Subcutaneous adipose tissue (tissue), 4 donors: ENCODE results near the gene UTS2. TPM values are rescaled to one million over a fixed set of nuclear protein-coding genes. Genes with fewer than 3 reads are reported as not detected.

ENCODE experiments used
- total RNA-seq, 4 donors: library from RNA; depleted of rRNA; stranded (reverse); fragments of >200 nt; gene quantifications; one replicate each; pipeline ENCODE4 v1.1.0, GENCODE V29; 2016
- TF ChIP-seq, protein P1 (sequence below): fragments of 450-650 bp; IDR thresholded peaks from one replicate; pipeline ENCODE4 v1.5.1; 2016; ENCODE audit warnings: low read depth, mild to moderate bottlenecking, control low read depth, antibody characterized with exemption, moderate library complexity

UTS2 gene
- total RNA-seq, 4 donors from 2014 or later, result 0.34 to 3.1 TPM; not detected in 2

DNA sequence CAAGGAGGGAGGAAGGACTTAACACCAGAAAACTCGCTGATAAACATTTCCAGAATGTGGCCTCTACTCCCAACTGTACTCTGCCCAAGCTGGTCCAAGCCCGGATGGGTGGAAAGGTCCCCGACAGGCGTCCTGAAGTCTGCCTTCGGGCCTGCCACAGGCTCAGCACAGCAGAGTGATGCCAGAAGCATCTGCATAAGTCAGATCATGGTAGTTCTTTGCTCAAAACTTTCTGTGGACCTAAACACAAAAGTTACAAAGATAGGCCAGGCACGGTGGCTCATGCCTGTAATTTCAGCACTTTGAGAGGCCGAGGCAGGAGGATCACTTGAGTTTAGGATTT is 790 bp upstream of the UTS2 start:
- TF ChIP-seq, protein P1, sequence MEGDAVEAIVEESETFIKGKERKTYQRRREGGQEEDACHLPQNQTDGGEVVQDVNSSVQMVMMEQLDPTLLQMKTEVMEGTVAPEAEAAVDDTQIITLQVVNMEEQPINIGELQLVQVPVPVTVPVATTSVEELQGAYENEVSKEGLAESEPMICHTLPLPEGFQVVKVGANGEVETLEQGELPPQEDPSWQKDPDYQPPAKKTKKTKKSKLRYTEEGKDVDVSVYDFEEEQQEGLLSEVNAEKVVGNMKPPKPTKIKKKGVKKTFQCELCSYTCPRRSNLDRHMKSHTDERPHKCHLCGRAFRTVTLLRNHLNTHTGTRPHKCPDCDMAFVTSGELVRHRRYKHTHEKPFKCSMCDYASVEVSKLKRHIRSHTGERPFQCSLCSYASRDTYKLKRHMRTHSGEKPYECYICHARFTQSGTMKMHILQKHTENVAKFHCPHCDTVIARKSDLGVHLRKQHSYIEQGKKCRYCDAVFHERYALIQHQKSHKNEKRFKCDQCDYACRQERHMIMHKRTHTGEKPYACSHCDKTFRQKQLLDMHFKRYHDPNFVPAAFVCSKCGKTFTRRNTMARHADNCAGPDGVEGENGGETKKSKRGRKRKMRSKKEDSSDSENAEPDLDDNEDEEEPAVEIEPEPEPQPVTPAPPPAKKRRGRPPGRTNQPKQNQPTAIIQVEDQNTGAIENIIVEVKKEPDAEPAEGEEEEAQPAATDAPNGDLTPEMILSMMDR, result no peak

DNA sequence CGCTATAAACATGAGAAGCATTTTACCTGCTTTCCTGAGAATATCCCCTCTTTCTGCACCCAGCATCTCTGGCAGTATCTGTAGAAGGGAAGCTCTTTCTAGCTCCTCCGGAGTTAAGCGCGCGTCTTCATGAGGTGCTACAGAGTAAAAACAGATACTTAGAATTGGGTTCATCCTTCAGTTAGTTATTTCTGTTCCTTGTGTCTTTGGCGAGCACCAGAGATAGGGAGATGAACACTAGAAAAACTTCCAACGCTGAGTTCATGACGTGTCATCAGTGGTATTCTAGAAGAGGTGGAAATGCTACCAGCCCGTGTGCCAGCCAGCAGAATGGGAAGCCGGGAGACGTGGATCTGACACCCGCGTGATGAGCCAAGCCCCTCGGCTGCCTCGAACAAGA is 2.1 kb downstream of the UTS2 start:
- TF ChIP-seq, protein P1, result no peak

DNA sequence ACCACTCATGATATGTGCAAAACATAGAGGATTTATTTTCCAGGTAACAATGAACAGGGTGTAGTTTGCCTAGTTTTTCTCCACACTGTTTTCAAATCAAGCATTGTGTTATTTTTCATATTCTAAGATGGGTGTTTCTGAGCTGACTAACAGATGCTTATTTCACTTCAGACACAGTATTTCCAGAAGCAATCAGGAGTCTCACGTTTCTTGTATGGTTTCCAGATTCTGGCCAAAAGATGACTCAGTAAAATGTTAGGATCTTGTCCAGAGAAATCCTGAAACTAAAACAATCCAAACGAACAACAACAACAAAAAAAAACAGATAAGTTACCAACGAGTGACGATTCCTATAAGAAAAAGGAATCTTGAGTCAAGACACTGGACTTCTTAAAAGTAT is 5.3 kb downstream of the UTS2 start:
- TF ChIP-seq, protein P1, result no peak

DNA sequence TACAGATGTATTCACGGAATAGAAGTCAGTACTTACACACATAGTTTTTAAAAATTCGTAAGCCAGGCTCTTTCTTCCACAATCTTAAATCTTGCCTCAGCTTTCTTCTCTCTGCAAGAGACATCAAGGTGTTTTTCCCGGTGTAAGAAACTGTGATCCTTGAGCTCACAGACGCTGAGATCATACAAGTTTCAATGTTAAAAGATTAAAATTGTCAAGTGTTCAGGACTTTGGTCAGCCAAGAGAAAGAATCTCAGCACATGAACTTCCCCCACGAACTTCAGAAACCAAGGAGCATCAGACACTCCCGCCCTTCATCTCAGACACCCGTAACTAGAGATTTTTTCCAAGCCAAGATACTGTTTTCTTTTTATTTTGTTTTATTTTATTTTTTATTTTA is 6.2 kb downstream of the UTS2 start:
- TF ChIP-seq, protein P1, result no peak

DNA sequence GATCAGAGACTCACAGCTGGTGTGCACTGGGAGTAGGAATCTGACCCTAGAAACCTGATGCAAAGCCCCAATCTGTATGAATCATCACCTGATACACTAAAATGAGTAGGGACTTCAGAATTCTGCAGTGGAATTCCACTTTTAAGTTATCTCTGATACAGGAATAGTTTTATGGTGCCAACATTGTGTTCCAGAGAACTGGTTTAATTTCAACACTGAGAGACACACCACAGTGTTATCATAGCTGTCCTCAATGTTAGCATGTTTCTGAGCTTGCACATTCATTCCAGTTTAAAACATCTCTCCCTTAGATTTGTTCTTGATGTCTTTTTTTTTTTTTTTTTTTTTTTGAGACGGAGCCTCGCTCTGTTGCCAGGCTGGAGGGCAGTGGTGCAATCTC is 7.1 kb downstream of the UTS2 start:
- TF ChIP-seq, protein P1, result no peak

DNA sequence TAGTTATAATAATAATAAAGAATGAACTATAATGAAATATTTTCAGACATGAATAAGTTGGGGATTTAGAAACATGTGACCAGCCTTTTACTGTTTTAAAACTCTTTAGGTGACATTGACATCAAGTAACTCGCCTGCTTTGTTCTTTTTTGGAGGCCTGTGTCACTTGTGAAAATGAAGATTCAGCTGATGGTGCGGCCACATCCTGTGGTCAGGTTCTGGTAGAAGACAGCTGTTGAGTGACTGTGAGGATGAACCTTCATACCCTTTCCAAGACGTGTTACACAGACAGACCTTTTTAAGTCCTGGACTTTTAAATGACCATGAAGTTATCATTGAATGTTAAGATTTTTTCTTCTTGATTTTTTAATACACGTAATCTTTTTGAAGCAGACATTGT is 10.3 kb downstream of the UTS2 start:
- TF ChIP-seq, protein P1, result no peak

DNA sequence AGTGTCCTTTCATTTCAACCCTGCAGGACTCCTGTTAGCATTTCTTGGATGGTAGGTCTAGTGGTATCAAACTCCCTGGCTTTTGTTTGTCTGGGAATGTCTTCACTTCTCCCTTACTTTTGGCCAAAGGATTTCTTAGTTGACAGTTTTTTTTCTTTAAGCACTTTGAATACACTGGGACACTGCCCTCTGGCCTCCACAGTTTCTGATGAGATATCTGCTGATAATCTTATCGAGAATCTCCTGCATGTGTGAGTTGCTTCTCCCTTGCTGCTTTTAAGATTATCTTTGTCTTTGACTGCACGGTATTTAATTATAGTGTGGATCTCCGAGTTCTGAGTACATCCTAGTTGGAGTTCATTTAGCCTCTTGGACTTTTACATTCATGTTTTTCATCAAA is 13.3 kb downstream of the UTS2 start:
- TF ChIP-seq, protein P1, result no peak

DNA sequence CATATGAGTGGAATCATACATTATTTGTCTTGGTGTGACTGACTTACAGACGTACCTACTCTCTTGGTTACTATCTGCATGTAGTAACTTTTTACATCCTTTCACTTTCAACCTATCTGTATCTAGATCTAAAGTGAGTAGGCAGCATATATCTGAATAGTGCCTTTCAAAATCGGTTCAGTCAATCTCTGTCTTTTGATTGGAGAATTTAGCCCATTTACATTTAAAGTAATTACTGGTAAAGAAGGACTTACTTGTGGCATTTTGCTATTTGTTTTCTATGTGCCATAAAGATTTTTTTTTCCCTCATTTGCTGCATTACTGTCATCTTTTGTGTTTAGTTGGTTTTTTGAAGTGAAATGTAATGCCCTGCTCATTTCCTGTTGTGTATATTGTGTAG is 14.2 kb downstream of the UTS2 start:
- TF ChIP-seq, protein P1, result no peak
